Endothelial cell of hepatic sinusoid (primary cell): ENCODE data around the gene PTCRA.

Source experiments
- in situ Hi-C: cut with HindIII; loops from 2 replicates; pipeline ENCODE4 v1.10.0; 2017; ENCODE audit warnings: low sequenced_read_pairs

PTCRA gene

DNA sequence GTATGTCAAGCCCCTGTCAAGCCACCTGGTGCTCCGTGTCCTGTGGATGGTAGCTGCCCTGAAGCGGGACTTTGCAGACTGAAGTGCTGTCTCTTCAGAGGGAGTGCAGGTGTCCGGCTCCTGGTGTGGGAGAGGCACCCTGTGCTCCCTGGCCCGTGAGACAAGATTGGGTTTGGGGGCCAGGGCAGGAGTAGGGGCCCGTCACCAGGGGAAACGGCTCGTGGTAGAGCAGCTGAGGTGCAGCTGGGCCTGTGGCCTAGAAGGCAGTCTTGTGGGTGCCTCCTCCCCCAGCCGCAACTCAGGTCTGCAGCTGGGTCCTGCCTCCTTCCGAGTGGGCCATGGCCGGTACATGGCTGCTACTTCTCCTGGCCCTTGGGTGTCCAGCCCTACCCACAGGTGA lies at the start of gene PTCRA:
TSS of gene PTCRA (plus strand) at position 322 of the 400 bp plus-strand sequence. CDS start at position 339, 17 bp downstream.
- in situ Hi-C loops, result no loop called here

DNA sequence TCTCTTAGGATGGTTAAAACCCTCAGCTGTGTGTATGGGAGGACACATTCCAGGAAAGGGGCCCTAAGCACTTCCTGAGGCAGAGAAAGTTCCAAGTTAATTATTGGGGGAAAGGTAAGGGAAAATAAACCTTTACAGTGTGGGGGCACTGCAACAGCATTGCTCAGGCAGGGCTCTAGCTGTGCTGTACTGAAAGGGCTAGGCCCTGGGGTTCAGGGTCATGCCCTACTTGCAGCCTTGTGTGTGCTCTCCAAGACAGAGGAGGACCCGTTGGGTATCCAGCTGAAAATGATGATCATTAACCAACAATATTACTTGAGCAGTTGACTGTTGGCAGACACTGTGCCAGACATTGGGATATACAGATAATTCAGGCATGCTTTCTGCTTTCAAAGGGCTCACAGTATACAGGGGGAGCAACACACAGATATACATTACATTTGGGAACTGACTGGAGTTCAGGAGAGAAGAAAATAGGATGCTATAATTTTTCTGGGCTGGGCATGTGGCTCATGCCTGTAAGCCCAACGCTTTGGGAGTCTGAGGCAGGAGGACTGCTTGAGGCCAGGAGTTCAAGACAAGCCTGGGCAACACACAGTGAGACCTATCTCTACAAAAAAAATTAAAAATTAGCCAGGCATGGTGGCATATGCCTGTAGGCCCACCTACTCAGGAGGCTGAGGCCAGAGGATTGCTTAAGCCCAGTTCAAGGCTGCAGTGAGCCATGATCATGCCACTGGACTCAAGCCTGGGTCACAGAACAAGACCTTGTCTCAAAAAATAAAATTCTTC lies 45.5 kb upstream of the PTCRA start:
- in situ Hi-C loops, result loop anchor here (25.0 kb wide), 1 partner anchor 208 kb away; no protein-coding TSS in a partner anchor

GRCh38 chr6:42871711-42872110 lies 44.1 kb upstream of the PTCRA start:
- in situ Hi-C loops, result loop anchor here (25.0 kb wide), 1 partner anchor 209 kb away; no protein-coding TSS in a partner anchor

- in situ Hi-C loops, result loop anchor here (25.0 kb wide), 1 partner anchor 211 kb away; no protein-coding TSS in a partner anchor
Observed at GRCh38 chr6:42873313-42873712, 42.5 kb upstream of the PTCRA start.

DNA sequence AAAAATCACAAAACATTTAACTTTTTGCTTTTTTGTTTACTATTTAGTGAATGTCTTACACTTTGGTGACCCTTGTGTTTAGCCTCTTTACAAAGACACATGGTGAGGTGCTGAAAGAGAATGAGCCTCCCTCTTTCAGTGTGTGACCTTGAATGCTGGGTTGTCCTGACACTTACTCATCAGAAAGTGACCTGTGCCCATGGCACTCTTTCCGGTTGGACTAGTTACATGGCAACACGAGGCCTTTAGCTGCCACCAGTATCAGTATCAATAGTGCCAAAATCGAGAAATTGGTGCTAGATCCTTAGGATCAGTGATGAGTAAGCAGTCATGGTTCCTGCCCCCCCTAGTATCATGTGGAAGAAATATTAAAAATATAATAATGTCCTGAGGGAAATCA lies 38.2 kb upstream of the PTCRA start:
- in situ Hi-C loops, result loop anchor here (25.0 kb wide), 1 partner anchor 260 kb away; no protein-coding TSS in a partner anchor

GRCh38 chr6:42879372-42880239 lies 36.2 kb upstream of the PTCRA start, which contains the start of gene RPL7L1:
RPL7L1 (plus strand) TSS chr6:42879616; CDS start chr6:42879911, 295 bp downstream.
- in situ Hi-C loops, result loop anchor here (25.0 kb wide), 1 partner anchor 258 kb away; no protein-coding TSS in a partner anchor

GRCh38 chr6:42880240-42880817 lies 35.5 kb upstream of the PTCRA start:
- in situ Hi-C loops, result loop anchor here (25.0 kb wide), 1 partner anchor 257 kb away; no protein-coding TSS in a partner anchor

GRCh38 chr6:42880871-42881270 lies 35.0 kb upstream of the PTCRA start:
- in situ Hi-C loops, result loop anchor here (25.0 kb wide), 1 partner anchor 256 kb away; no protein-coding TSS in a partner anchor

- in situ Hi-C loops, result loop anchor here (25.0 kb wide), 1 partner anchor 252 kb away; no protein-coding TSS in a partner anchor
Observed at GRCh38 chr6:42885702-42886101, 30.2 kb upstream of the PTCRA start.

DNA sequence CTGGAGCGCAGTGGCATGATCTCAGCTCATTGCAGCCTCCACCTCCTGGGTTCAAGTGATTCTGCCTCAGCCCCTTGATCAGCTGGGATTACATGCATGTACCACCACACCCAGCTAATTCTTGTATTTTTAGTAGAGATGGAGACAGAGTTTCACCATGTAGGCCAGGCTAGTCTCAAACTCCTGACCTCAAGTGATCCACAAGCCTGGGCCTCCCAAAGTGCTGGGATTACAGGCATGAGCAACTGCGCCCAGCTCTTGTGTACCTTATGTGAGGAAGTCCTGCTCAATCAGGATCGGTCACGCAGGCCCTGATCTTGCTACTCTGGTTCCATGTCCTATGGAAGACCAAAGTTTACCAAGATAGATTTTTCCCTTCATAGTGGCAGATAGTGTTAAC lies 27.7 kb upstream of the PTCRA start:
- in situ Hi-C loops, result loop anchor here (25.0 kb wide), 1 partner anchor 249 kb away; no protein-coding TSS in a partner anchor

DNA sequence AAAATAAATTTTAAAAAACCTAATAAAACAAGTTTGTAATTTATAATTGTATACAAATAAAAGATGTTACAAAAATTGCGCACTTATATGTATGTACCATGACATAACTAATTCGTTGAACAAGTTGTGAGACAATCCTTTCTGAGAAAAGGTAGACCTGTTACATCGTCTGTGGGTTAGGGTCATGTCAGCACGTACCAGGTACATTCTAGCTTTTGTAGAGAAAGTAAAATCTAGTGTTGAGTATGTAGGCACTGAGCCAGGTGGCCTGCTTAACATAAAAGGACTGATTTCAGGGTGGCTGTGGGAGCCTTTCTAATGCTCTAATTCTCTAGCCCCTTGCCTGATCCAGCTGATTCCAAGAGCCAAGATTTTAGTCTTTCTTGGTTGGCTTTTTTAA lies 26.0 kb upstream of the PTCRA start:
- in situ Hi-C loops, result loop anchor here (25.0 kb wide), 1 partner anchor 247 kb away; no protein-coding TSS in a partner anchor

DNA sequence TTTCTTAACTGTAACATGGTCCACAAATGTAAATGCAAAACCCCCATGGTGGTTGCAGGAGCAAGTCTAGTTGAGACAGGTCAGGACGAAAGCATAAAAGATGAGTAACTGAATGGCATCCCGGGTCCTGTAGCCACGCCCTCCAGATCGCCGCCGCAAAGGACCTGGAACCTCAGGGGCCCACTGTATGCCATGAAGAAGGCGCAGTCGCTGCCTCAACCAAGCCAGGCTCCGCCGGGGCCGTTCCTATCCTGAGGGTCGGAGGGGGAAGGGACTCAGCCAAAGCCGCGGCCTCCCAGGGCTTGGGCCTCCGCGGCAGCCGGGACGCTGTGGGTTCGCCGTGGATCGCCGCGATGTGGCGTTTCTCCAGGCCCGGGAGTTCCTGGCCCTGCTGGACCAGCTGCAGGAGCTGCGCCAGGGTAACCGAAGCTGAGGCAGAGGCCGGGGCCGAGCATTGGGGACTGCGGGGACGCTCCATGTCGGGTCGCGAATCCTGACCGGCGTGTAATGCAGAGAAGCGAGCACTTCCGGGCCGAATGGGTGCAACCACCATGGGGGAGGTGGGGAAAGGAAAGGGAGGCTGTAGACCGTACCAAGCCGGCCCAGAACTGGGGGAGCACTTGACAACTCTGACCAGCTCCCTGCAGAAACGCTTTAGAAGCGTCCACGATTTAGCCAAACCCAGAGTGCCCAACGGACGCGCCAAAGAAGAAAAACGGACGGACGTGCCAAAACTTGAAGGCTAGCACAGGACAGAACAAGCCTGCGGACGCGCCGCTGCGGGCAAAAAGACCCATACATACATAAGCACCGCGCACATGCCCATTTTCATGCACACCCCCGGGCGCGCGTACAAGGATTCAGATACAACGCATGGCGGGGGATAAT lies 25.3 kb upstream of the PTCRA start:
- in situ Hi-C loops, result loop anchor here (25.0 kb wide), 1 partner anchor 247 kb away; no protein-coding TSS in a partner anchor

DNA sequence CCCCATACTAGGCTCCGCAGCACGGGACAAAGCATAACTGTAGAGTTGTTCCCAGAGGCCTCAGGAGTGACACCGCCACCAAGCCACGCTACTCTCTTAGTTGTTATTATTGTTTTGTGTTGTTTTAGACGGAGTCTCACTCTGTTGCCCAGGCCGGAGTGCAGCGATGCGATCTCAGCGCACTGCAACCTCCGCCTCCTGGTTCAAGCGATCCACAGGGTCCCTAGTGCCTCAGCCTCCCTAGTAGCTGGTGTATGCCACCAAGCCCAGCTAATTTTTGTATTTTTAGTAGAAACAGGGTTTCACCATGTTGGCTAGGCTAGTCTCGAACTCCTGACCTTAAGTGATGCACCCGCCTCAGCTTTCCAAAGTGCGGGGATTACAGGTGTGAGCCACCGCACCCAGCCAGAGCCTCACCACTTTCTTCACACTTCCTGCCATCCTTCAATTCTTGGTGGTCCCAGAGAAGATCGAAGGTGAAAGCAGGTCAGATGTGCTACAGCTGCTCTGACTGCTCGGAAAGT lies 24.6 kb upstream of the PTCRA start:
- in situ Hi-C loops, result loop anchor here (25.0 kb wide), 1 partner anchor 246 kb away; no protein-coding TSS in a partner anchor

GRCh38 chr6:42894041-42894828 lies 21.6 kb upstream of the PTCRA start:
- in situ Hi-C loops, result loop anchor here (25.0 kb wide), 1 partner anchor 243 kb away; no protein-coding TSS in a partner anchor

DNA sequence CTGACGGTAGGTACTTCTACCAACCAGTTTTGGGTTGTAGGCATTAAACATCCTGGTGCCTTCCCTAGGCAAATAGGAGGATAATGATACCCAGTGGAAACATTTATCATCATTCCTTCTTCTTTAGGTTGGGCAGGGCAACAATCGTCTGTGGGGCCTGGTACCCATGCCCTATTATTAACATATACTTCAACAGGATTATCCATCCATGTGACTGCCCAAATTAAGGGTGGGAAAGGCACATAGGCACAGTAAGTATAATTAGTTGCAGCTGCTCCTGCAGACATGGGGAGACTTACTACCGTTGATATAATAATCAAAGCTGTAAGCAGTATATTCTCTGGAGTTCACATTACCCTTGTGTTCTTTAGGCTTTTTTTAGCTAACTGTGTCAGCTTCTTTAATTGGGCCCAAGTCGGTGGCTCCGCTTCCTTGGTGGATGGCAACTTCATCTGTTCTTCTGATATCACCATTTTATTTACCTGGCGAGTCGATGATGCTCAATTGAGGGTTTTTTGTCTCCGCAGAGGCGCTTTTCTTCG lies 19.6 kb upstream of the PTCRA start:
- in situ Hi-C loops, result loop anchor here (25.0 kb wide), 1 partner anchor 241 kb away; no protein-coding TSS in a partner anchor

- in situ Hi-C loops, result loop anchor here (25.0 kb wide), 1 partner anchor 238 kb away; no protein-coding TSS in a partner anchor
Observed at GRCh38 chr6:42898891-42899361, 16.9 kb upstream of the PTCRA start.

- in situ Hi-C loops, result loop anchor here (25.0 kb wide), 1 partner anchor 237 kb away; no protein-coding TSS in a partner anchor
Observed at GRCh38 chr6:42899871-42900270, 16.0 kb upstream of the PTCRA start.

- in situ Hi-C loops, result no loop called here
Observed at GRCh38 chr6:42901538-42901957, 14.3 kb upstream of the PTCRA start.
